Measurements from ENCODE around the gene RPL41. TPM values are rescaled to one million over a fixed set of nuclear protein-coding genes. Genes with fewer than 3 reads are reported as not detected.

The RPL41 gene
- total and polyA plus RNA-seq, 9 of the 15 experiments (the other 6 are each of a cell fraction or from before 2014, with no cell fraction given): 3,403 to 11,276 (median 5,604) TPM

GRCh38 chr12:56157201-56158028 lies 41.0 kb downstream of the RPL41 start (continued):
- TF ChIP-seq ZFP91 (CRISPR knock-in tag; IDR thresholded peaks at IDR 0.05) (no peak), SOX6 (IDR thresholded peaks at IDR 0.05) (peak; percentile 79), SFPQ (IDR thresholded peaks at IDR 0.05; ENCODE audit: low read depth, low read length) (no peak), HES1 (IDR thresholded peaks at IDR 0.05; ENCODE audit: low read depth) (no peak), MGA (IDR thresholded peaks at IDR 0.05) (peak; percentile 86), ZNF655 (CRISPR knock-in tag; IDR thresholded peaks at IDR 0.05) (no peak), DNMT1 (IDR thresholded peaks at IDR 0.05) (no peak), PRMT5 (CRISPR knock-in tag; IDR thresholded peaks at IDR 0.05) (no peak), MED1 (CRISPR knock-in tag; IDR thresholded peaks at IDR 0.05; ENCODE audit: borderline replicate concordance) (no peak)

All from K562 (cell line).